GM19328 (cell line): ENCODE data around the gene RIMS4.

Experiments
- ATAC-seq: cut with Tn5 transposase; IDR thresholded peaks from one replicate; pipeline ENCODE4 v1.9.1; 2021; ENCODE audit warnings: mild to moderate bottlenecking, moderate library complexity; ENCODE audit not compliant: unreplicated experiment

Gene RIMS4

DNA sequence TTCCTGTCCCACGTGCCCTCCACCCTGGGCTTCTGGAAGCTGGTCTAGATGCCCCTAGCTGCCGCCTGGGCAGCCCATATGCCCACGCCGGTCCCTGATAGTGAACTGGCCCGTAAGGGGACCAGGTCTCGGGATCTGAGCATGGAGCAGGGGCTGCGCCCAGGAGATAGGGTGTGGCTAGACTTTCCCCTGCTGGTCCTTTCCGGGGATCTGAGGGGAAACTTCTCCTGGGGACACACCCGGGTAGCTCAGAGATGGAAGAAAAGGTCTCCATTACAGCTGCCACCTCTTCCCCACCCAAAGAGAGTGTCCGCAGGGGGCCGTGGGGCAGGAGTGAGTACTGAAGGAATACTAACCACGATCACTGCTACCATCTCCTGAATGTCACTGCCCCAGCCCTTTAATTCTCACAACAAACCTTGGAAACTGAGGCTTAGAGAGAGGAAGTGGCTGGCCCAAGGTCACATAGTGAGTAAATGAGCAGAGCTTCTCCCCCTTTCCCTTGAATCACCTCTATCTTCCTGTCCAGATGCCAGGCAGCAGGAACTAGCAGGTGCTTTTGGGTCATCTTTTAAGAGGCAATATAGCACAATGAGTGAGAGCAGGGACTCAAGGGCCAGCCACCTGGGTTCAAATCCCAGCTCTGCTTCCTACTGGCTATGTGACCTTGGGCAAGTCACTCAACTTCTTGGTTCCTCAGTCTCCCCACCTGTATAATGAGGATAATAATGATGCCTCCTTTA lies 107.0 kb downstream of the RIMS4 start:
- no peak for ATAC-seq

DNA sequence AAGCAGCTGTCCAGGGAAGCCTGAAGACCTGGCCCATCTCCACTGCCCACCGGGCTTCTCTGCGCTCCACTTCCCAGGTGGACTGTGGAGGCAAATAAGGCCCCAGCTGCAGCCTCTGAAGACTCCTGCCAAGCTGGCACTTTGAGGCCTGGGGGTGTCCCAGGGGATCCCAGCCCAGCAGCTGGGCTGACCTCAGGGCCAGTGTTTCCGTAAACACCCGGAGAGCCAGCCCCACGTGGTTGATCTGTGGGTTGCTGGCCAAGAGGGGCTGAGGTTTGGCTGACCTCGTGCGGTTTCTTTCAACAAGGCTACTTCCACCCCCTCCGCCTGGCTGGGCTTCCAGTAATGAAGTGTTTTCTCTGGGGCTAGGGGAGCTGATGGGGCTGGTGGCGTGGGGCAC lies 107.6 kb downstream of the RIMS4 start:
- no peak for ATAC-seq

DNA sequence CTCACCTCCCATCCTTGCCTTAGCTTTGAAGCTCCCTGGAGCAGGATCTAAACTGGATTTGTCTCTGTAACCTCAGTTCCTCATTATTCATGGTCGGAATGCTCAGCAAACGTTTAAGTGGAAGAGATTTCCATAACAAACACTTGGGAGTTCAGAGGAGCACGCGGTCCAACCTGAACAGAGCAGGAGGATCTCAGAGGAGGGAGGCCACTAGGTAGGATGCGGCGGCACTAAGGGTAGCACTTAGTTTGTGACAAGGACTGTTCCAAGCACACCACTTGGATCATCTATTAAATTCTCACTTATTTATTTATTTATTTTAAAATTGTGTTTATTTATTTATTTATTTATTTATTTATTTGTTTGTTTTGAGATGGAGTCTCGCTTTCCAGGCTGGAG lies 108.5 kb downstream of the RIMS4 start:
- no peak for ATAC-seq
